ENCODE results near the gene GIT1.
"Not testable (repeated sequence)": the region's sequence is repeated elsewhere in the genome, so short reads cannot be mapped to it uniquely, and the experiment has no call there.

Gene GIT1

GRCh38 chr17:29566473-29567303 lies 22.8 kb downstream of the GIT1 start, which contains the start of gene ABHD15:
Gene ABHD15 (minus strand): TSS chr17:29567037. CDS start chr17:29566966, 71 bp downstream.
- DNase-seq, result peak; percentile 25 to 70 (median 50)

GRCh38 chr17:29565643-29566472 lies 23.6 kb downstream of the GIT1 start:
- DNase-seq, result peak in 4 of 6 experiments; percentile 33 to 55 (median 46)

GRCh38 chr17:29563816-29564215 lies 25.6 kb downstream of the GIT1 start:
- no peak for DNase-seq

GRCh38 chr17:29562615-29563014 lies 26.8 kb downstream of the GIT1 start:
- no peak for DNase-seq

- no peak for DNase-seq
Observed at GRCh38 chr17:29561554-29562517, 27.6 kb downstream of the GIT1 start.

GRCh38 chr17:29560316-29560715 lies 29.1 kb downstream of the GIT1 start:
- DNase-seq, result no peak

GRCh38 chr17:29559640-29560039 lies 29.8 kb downstream of the GIT1 start:
- DNase-seq, result no peak

GRCh38 chr17:29558139-29558538 lies 31.3 kb downstream of the GIT1 start:
- not testable (repeated sequence) for DNase-seq

GRCh38 chr17:29557739-29558116 lies 31.7 kb downstream of the GIT1 start:
- DNase-seq, result no peak

- no peak for DNase-seq
Observed at GRCh38 chr17:29557085-29557738, 32.2 kb downstream of the GIT1 start.

GRCh38 chr17:29555840-29556239 lies 33.6 kb downstream of the GIT1 start:
- DNase-seq, result no peak

GRCh38 chr17:29549177-29549923 lies 40.1 kb downstream of the GIT1 start:
- DNase-seq, result no peak

- DNase-seq, result no peak
Observed at GRCh38 chr17:29546830-29547229, 42.6 kb downstream of the GIT1 start.

- DNase-seq, result no peak
Observed at GRCh38 chr17:29546085-29546484, 43.4 kb downstream of the GIT1 start.

GRCh38 chr17:29544066-29544465 lies 45.4 kb downstream of the GIT1 start:
- no peak for DNase-seq

GRCh38 chr17:29533976-29534375 lies 55.5 kb downstream of the GIT1 start:
- no peak for DNase-seq

GRCh38 chr17:29526322-29526721 lies 63.1 kb downstream of the GIT1 start:
- no peak for DNase-seq

- no peak for DNase-seq
Observed at GRCh38 chr17:29524692-29525091, 64.8 kb downstream of the GIT1 start.

Measured in stimulated activated naive CD4-positive, alpha-beta T cell (primary cell).